ENCODE measurements around the gene PKP3. TPM values are rescaled to one million over a fixed set of nuclear protein-coding genes. Genes with fewer than 3 reads are reported as not detected.

The PKP3 gene
- total and polyA plus RNA-seq, 10 donors = 0.09 to 2.8 (median 0.44) TPM; not detected in 4

DNA sequence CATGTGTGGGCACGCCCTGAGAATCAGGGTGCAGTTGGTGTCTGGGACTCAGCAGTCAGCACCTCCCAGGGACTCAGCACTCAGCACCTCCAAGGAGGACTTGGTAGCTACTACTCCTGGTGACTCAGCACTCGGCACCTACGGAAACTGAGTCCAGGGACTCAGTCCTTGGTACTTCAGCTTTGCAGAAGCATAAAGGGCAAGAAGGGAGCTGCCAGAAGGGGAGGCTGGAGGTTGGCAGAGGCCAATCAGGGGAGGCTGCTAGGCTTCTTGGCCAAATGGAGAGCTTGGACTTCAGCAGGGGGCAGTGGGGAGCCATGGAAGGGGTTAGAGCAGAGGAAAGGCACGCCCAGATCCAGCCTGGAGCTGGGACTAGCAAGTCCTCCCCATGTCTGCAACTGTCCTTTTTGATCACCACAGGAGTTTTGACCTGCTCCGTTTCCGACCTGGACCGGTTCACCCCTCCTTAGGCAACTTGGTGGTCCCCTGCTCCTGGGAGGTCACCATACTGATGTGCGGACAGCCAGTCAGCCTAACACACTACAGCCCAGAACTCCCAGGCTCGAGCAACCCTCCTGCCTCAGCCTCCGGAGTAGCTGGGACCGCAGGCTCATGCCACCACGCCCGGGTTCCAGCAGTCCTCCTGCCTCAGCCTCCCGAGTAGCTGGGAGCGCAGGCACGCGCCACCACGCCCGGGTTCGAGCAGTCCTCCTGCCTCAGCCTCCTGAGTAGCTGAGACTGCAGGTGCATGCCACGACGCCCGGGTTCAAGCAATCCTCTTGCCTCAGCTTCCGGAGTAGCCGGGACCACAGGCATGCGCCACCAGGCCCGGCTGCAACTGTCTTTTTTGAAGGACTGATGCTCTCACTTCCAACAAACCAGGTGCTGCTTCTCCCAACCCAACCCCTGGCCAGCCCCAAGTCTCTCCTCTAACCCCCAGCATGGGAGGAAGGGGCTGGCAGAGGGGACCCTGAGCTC is 46.3 kb downstream of the PKP3 start:
- peaks cover 0 to 40% (median 16%) of the 10 kb centered on the region in 6 donors for H3K4me1 ChIP-seq
- intact Hi-C loops (cut with DNase I; ENCODE audit: low total_unique reads) = no loop called here
- no peak overlapping the region for H3K27ac ChIP-seq
- TF ChIP-seq POLR2AphosphoS5 (IDR thresholded peaks at IDR 0.05) (no peak), POLR2A (IDR thresholded peaks at IDR 0.05) (no peak)
- TF ChIP-seq, protein P1, sequence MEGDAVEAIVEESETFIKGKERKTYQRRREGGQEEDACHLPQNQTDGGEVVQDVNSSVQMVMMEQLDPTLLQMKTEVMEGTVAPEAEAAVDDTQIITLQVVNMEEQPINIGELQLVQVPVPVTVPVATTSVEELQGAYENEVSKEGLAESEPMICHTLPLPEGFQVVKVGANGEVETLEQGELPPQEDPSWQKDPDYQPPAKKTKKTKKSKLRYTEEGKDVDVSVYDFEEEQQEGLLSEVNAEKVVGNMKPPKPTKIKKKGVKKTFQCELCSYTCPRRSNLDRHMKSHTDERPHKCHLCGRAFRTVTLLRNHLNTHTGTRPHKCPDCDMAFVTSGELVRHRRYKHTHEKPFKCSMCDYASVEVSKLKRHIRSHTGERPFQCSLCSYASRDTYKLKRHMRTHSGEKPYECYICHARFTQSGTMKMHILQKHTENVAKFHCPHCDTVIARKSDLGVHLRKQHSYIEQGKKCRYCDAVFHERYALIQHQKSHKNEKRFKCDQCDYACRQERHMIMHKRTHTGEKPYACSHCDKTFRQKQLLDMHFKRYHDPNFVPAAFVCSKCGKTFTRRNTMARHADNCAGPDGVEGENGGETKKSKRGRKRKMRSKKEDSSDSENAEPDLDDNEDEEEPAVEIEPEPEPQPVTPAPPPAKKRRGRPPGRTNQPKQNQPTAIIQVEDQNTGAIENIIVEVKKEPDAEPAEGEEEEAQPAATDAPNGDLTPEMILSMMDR (IDR thresholded peaks at IDR 0.05 in 8 of 11, conservative IDR thresholded peaks at IDR 0.05 in 3 of 11) = no peak
- WGBS, 5 donors = 83 to 93% (median 92%) methylated on average over 16 to 27 of the region's 27 CpGs
- no peaks in the 10 kb centered on the region for H3K36me3 ChIP-seq
- no peak for DNase-seq
- H3K4me3 ChIP-seq = peak overlapping the region in 1 of 8 donors; percentile 73
- H3K9me3 ChIP-seq = no peaks in the 10 kb centered on the region
- peaks cover 0 to 35% (median 15%) of the 10 kb centered on the region in 7 donors for H3K27me3 ChIP-seq (replicated peaks in 1 of 7)

DNA sequence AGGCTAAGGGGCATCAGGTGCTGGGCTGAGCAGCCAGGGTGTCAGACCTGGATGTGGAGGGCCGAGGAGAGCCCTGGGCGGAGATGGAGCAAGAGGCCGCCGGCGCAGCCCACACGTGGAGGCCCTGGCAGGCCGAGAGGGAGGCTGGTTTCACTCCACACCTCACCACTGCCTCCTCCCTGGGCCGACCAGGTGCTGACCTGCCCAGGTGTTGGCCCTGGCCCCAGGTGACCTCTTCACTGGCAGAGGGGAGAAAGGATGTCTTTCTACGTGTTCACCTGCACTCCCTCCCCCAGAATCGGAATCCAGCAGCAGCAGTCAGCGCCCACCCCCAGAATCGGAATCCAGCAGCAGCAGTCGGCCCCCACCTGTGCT is 47.0 kb downstream of the PKP3 start:
- Histone ChIP-seq H3K27ac (no peak overlapping the region), H3K36me3 (no peaks in the 10 kb centered on the region), H3K27me3 (replicated peaks in 1 of 7) (peaks cover 0 to 35% (median 15%) of the 10 kb centered on the region in 7 donors), H3K4me1 (peaks cover 0 to 40% (median 16%) of the 10 kb centered on the region in 6 donors), H3K9me3 (no peaks in the 10 kb centered on the region), H3K4me3 (peak overlapping the region in 5 of 8 donors; percentile 32 to 73 (median 39))
- no peak for DNase-seq
- 70 to 94% (median 79%) methylated on average over 4 to 13 of the region's 13 CpGs for WGBS, 5 donors
- TF ChIP-seq POLR2AphosphoS5 (IDR thresholded peaks at IDR 0.05) (no peak), POLR2A (IDR thresholded peaks at IDR 0.05) (no peak)
- TF ChIP-seq, protein P1 (IDR thresholded peaks at IDR 0.05 in 8 of 11, conservative IDR thresholded peaks at IDR 0.05 in 3 of 11) = no peak
- intact Hi-C loops (cut with DNase I; ENCODE audit: low total_unique reads) = no loop called here

DNA sequence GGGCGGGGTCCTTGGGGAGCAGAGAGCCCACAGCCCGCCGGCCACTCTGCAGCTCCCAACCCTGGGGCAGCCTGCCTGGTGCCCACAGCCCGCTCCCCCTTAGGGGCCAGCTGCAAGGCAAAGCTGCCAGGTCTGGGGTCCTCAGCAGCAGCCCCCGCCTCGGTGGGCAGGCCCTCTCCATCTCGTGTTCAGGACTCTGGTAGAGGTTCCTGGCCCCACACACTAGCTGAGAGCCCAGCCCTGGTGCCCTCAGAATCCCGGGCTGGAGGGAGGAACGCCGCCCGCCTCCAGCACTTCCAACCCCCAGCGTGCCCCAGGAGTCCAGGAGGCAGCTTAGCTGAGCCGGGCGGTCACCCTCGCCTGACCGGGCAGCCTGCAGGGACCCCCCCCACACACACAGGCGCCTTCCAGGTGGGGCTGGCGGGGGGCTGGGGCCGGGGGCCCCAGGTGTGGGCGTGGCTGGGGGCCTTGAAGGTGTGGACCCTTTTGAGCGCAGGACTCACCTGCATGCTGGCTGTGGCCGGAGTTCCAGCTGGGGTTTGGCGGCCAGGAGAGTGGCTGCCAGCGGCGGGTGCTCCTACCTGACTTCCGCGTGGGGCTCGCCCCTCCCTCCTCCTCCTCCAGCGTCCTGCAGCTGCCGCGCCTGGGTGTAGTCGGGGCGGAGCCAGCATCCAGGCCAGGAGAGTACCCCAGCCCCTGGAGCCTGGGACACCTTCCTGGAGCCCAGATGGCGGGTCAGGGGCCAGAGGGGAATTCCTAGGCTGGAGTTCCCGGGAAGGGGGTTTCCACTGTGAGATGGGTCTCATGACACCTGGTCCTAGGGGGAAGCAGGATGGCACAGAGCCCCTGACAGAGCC is 47.6 kb downstream of the PKP3 start, which contains the start of gene ANO9:
TSS of gene ANO9 (minus strand) at position 594 of the 857 bp plus-strand sequence. CDS start at position 509, 85 bp downstream.
- DNase-seq = peak; percentile 89
- 8 to 37% (median 22%) methylated on average over 14 to 35 of the region's 35 CpGs for WGBS, 5 donors
- Histone ChIP-seq H3K36me3 (no peaks in the 10 kb centered on the region), H3K4me1 (peaks cover 0 to 40% (median 16%) of the 10 kb centered on the region in 6 donors), H3K27me3 (replicated peaks in 1 of 7) (peaks cover 0 to 35% (median 15%) of the 10 kb centered on the region in 7 donors), H3K4me3 (peak within 1 kb of the TSS in 7 of 8 donors; percentile 23 to 73 (median 37)), H3K27ac (peak within 1 kb of the TSS in 5 of 8 donors; percentile 31 to 76 (median 66)), H3K9me3 (no peaks in the 10 kb centered on the region)
- intact Hi-C loops (cut with DNase I; ENCODE audit: low total_unique reads) = no loop called here
- TF ChIP-seq POLR2A (IDR thresholded peaks at IDR 0.05) (no peak), POLR2AphosphoS5 (IDR thresholded peaks at IDR 0.05) (peak in 2 of 3 donors; percentile 39)
- TF ChIP-seq, protein P1 (IDR thresholded peaks at IDR 0.05 in 8 of 11, conservative IDR thresholded peaks at IDR 0.05 in 3 of 11) = no peak

Measured in spleen (tissue), 11 donors.